H9 (cell line): Measurements from ENCODE around the gene AFAP1. TPM values are rescaled to one million over a fixed set of nuclear protein-coding genes. Genes with fewer than 3 reads are reported as not detected.

Source experiments
- DNase-seq: peaks from one replicate; pipeline ENCODE4 v3.0.0-alpha.2; 2017
- H2AFZ ChIP-seq: one replicate; pipeline ENCODE4 v1.6.1; 2013; ENCODE audit warnings: mild to moderate bottlenecking, low read length, control low read depth, moderate library complexity
- H2AK5ac ChIP-seq: 2 replicates; pipeline ENCODE4 v1.6.1; 2013; ENCODE audit warnings: low read length, control low read depth, mixed read lengths; ENCODE audit not compliant: insufficient read length
- H2BK120ac ChIP-seq: one replicate; pipeline ENCODE4 v1.6.1; 2013; ENCODE audit warnings: low read depth, mild to moderate bottlenecking, low read length, control low read depth, inconsistent platforms; ENCODE audit not compliant: poor library complexity, severe bottlenecking
- H2BK12ac ChIP-seq: 2 replicates; pipeline ENCODE4 v1.6.1; 2013; ENCODE audit warnings: low read length, control low read depth, mixed read lengths, low read depth; ENCODE audit not compliant: insufficient read length
- H2BK15ac ChIP-seq: 2 replicates; pipeline ENCODE4 v1.6.1; 2013; ENCODE audit warnings: low read depth, low read length, control low read depth
- H2BK20ac ChIP-seq: one replicate; pipeline ENCODE4 v1.6.1; 2013; ENCODE audit warnings: low read depth, mild to moderate bottlenecking, low read length, control low read depth, inconsistent platforms; ENCODE audit not compliant: poor library complexity, severe bottlenecking
- H2BK5ac ChIP-seq: 2 replicates; pipeline ENCODE4 v1.6.1; 2013; ENCODE audit warnings: low read length, control low read depth, mixed read lengths; ENCODE audit not compliant: insufficient read length
- H3K14ac ChIP-seq: 2 replicates; pipeline ENCODE4 v1.6.1; 2013; ENCODE audit warnings: low read length, control low read depth; ENCODE audit not compliant: insufficient read depth
- H3K18ac ChIP-seq: 2 replicates; pipeline ENCODE4 v1.6.1; 2013; ENCODE audit warnings: low read depth, mild to moderate bottlenecking, mixed read lengths, low read length, control low read depth; ENCODE audit not compliant: insufficient read length
- H3K23ac ChIP-seq: 2 replicates; pipeline ENCODE4 v1.6.1; 2013; ENCODE audit warnings: low read length, control low read depth, mixed read lengths, low read depth; ENCODE audit not compliant: insufficient read length
- H3K23me2 ChIP-seq: 2 replicates; pipeline ENCODE4 v1.6.1; 2013; ENCODE audit warnings: low read depth, mild to moderate bottlenecking, mixed read lengths, low read length, control low read depth; ENCODE audit not compliant: insufficient read length, poor library complexity, severe bottlenecking
- H3K27ac ChIP-seq: 2 replicates; pipeline ENCODE4 v1.5.1; 2013; ENCODE audit warnings: low read length, control low read depth, mixed read lengths, low read depth; ENCODE audit not compliant: insufficient read length
- H3K27me3 ChIP-seq: 2 replicates; pipeline ENCODE4 v1.6.1; 2013; ENCODE audit warnings: low read length, control low read depth, inconsistent platforms; ENCODE audit not compliant: insufficient read depth
- H3K4ac ChIP-seq: 2 replicates; pipeline ENCODE4 v1.6.1; 2013; ENCODE audit warnings: low read depth, mild to moderate bottlenecking, control low read depth, inconsistent platforms, low read length, moderate library complexity
- H3K4me1 ChIP-seq: 2 replicates; pipeline ENCODE4 v1.6.1; 2013; ENCODE audit warnings: low read length, control low read depth, inconsistent platforms; ENCODE audit not compliant: insufficient read depth
- H3K4me2 ChIP-seq: 2 replicates; pipeline ENCODE4 v1.6.1; 2013; ENCODE audit warnings: low read length, control low read depth, mixed read lengths; ENCODE audit not compliant: insufficient read length, insufficient read depth
- H3K56ac ChIP-seq: 2 replicates; pipeline ENCODE4 v1.6.1; 2013; ENCODE audit warnings: low read depth, mild to moderate bottlenecking, mixed read lengths, low read length, control low read depth; ENCODE audit not compliant: insufficient read length
- H3K79me1 ChIP-seq: 2 replicates; pipeline ENCODE4 v1.6.1; 2013; ENCODE audit warnings: low read depth, mild to moderate bottlenecking, moderate library complexity, low read length, control low read depth, inconsistent platforms; ENCODE audit not compliant: insufficient read depth, poor library complexity, severe bottlenecking
- H3K79me2 ChIP-seq: 2 replicates; pipeline ENCODE4 v1.6.1; 2013; ENCODE audit warnings: low read length, control low read depth, inconsistent platforms; ENCODE audit not compliant: insufficient read depth
- H3K9ac ChIP-seq: 2 replicates; pipeline ENCODE4 v1.6.1; 2013; ENCODE audit warnings: low read length, control low read depth, mixed read lengths; ENCODE audit not compliant: insufficient read length; ENCODE audit errors: extremely low read depth
- H3K9me3 ChIP-seq: one replicate; pipeline ENCODE4 v1.6.1; 2013; ENCODE audit warnings: low read depth, low read length, inconsistent platforms; ENCODE audit not compliant: control insufficient read depth
- H3T11ph ChIP-seq: one replicate; pipeline ENCODE4 v1.6.1; 2013; ENCODE audit warnings: mild to moderate bottlenecking, low read length, control low read depth, inconsistent platforms
- H4K20me1 ChIP-seq: one replicate; pipeline ENCODE4 v1.6.1; 2013; ENCODE audit not compliant: control insufficient read depth, insufficient read length, insufficient read depth
- H4K5ac ChIP-seq: 2 replicates; pipeline ENCODE4 v1.6.1; 2013; ENCODE audit warnings: low read depth, mild to moderate bottlenecking, mixed read lengths, low read length, control low read depth; ENCODE audit not compliant: insufficient read length
- H4K8ac ChIP-seq: replicated peaks from 2 replicates; pipeline ENCODE4 v1.6.1; 2013; ENCODE audit warnings: low read length, control low read depth, mixed read lengths, low read depth; ENCODE audit not compliant: insufficient read length
- H4K91ac ChIP-seq: 2 replicates; pipeline ENCODE4 v1.6.1; 2013; ENCODE audit warnings: low read depth, mild to moderate bottlenecking, moderate library complexity, mixed read lengths, low read length, control low read depth; ENCODE audit not compliant: insufficient read length
- H3K27ac Mint-ChIP-seq, 3 experiments: 2 replicates in 2 of 3; 3 replicates in 1 of 3; pipeline ENCODE4 v1.8.0; 2020 to 2021; ENCODE audit warnings: mixed read lengths in 3 of 3, mild to moderate bottlenecking in 1 of 3, moderate library complexity in 1 of 3
- H3K27me3 Mint-ChIP-seq: 2 replicates; pipeline ENCODE4 v1.8.0; 2021; ENCODE audit warnings: low read depth, mild to moderate bottlenecking, moderate library complexity, mixed read lengths
- H3K36me3 Mint-ChIP-seq, 3 experiments: 2 replicates in 2 of 3; 3 replicates in 1 of 3; pipeline ENCODE4 v1.8.0; 2020 to 2021; ENCODE audit warnings: low read depth in 3 of 3, mixed read lengths in 3 of 3; ENCODE audit not compliant: insufficient read depth in 1 of 3
- H3K4me1 Mint-ChIP-seq, 2 experiments: 2 replicates each; pipeline ENCODE4 v1.8.0; 2020; ENCODE audit warnings: mixed read lengths in 2 of 2
- H3K4me3 Mint-ChIP-seq, 2 experiments: 2 replicates in 1 of 2; 3 replicates in 1 of 2; pipeline ENCODE4 v1.8.0; 2020 to 2021; ENCODE audit warnings: mild to moderate bottlenecking in 2 of 2, mixed read lengths in 2 of 2, moderate library complexity in 1 of 2
- H3K9me3 Mint-ChIP-seq, 2 experiments: 2 replicates in 1 of 2; 3 replicates in 1 of 2; pipeline ENCODE4 v1.8.0; 2020; ENCODE audit warnings: mild to moderate bottlenecking in 2 of 2, mixed read lengths in 2 of 2, moderate library complexity in 1 of 2
- WGBS: extraction: QIAGEN DNeasy Blood & Tissue Kit; methylation state at CpG from one replicate; pipeline ENCODE4 v1.1.7; 2013; ENCODE audit warnings: missing lambda C conversion rate, low lambda C conversion rate, mixed read lengths; ENCODE audit not compliant: insufficient read length; ENCODE audit errors: extremely low coverage; 5-methylcytosine and 5-hydroxymethylcytosine counted together
- total RNA-seq: library from RNA; stranded (reverse); gene quantifications from 2 replicates; pipeline ENCODE4 v1.2.1, GENCODE V29; 2021
- TF ChIP-seq, protein P1 (sequence below): fragments of 200-600 bp; sonication (generic); conservative IDR thresholded peaks from 3 replicates; pipeline ENCODE4 v1.8.0; 2021; ENCODE audit warnings: antibody characterized with exemption, mild to moderate bottlenecking

Gene AFAP1
- total RNA-seq, 1 experiment from 2014 or later = 6.5 TPM

DNA sequence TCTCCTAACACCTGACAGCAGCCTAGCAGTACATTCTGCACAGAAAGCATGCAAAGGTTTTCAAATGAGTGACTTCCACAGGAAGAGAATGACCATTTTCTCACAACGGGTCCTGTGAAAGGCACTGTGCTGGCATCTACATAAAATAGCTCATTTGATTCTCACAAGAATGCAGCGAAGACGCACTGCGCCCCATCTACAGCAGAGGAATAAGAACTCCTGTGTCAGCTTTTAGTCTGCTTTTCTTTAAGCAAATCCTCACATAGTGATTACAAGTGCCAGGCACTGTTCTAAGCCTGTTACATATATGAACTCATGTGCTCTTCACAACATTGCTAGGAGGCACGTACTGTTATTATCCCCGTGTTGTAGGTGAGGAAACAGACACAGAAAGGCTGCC, 62.5 kb downstream of the AFAP1 start:
- Mint-ChIP-seq H3K4me3 (no peak overlapping the region), H3K36me3 (peaks cover 0 to 13% (median 5%) of the 10 kb centered on the region in 3 experiments; a peak in 3 of 7 replicates), H3K9me3 (peaks cover 2 to 11% of the 10 kb centered on the region in 2 experiments; a peak in 3 of 5 replicates), H3K27ac (no peak overlapping the region), H3K4me1 (peaks cover 12 to 23% of the 10 kb centered on the region in 2 experiments), H3K27me3 (no peaks in the 10 kb centered on the region; the same call in 1 of the 2 replicates)
- no peak for DNase-seq
- Histone ChIP-seq H3K4me1 (peaks cover 3% of the 10 kb centered on the region; the same call in 1 of the 2 replicates), H3K9ac (no peak overlapping the region), H2BK12ac (no peak overlapping the region), H3K18ac (no peak overlapping the region), H3K27me3 (no peaks in the 10 kb centered on the region), H2BK15ac (no peak overlapping the region), H2BK20ac (no peak overlapping the region), H4K20me1 (no peaks in the 10 kb centered on the region), H4K8ac (no peak overlapping the region), H3K27ac (no peak overlapping the region), H3K79me1 (no peaks in the 10 kb centered on the region), H2AK5ac (no peak overlapping the region), H3K4ac (no peak overlapping the region), H3K23me2 (no peaks in the 10 kb centered on the region), H3K56ac (no peak overlapping the region), H3T11ph (no peak overlapping the region), H3K23ac (no peak overlapping the region), H3K9me3 (no peaks in the 10 kb centered on the region), H4K91ac (no peak overlapping the region), H2BK5ac (no peak overlapping the region), H3K14ac (no peak overlapping the region), H2AFZ (no peak overlapping the region), H3K4me2 (no peak overlapping the region), H2BK120ac (no peak overlapping the region), H3K79me2 (peaks cover 4% of the 10 kb centered on the region; the same call in 1 of the 2 replicates), H4K5ac (no peak overlapping the region)
- TF ChIP-seq, protein P1, sequence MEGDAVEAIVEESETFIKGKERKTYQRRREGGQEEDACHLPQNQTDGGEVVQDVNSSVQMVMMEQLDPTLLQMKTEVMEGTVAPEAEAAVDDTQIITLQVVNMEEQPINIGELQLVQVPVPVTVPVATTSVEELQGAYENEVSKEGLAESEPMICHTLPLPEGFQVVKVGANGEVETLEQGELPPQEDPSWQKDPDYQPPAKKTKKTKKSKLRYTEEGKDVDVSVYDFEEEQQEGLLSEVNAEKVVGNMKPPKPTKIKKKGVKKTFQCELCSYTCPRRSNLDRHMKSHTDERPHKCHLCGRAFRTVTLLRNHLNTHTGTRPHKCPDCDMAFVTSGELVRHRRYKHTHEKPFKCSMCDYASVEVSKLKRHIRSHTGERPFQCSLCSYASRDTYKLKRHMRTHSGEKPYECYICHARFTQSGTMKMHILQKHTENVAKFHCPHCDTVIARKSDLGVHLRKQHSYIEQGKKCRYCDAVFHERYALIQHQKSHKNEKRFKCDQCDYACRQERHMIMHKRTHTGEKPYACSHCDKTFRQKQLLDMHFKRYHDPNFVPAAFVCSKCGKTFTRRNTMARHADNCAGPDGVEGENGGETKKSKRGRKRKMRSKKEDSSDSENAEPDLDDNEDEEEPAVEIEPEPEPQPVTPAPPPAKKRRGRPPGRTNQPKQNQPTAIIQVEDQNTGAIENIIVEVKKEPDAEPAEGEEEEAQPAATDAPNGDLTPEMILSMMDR = no peak
- WGBS = no CpG with 5 or more reads among the region's 6 CpGs
